LNCAP (cell line): ENCODE results near the gene BAG3.

Experiments used
- TF ChIP-seq, protein P1 (sequence below): fragments of 450-650 bp; IDR thresholded peaks from 2 replicates; pipeline ENCODE4 v1.5.1; 2017; ENCODE audit warnings: mild to moderate bottlenecking

The BAG3 gene

GRCh38 chr10:119614686-119615085 lies 36.5 kb upstream of the BAG3 start:
- TF ChIP-seq, protein P1, sequence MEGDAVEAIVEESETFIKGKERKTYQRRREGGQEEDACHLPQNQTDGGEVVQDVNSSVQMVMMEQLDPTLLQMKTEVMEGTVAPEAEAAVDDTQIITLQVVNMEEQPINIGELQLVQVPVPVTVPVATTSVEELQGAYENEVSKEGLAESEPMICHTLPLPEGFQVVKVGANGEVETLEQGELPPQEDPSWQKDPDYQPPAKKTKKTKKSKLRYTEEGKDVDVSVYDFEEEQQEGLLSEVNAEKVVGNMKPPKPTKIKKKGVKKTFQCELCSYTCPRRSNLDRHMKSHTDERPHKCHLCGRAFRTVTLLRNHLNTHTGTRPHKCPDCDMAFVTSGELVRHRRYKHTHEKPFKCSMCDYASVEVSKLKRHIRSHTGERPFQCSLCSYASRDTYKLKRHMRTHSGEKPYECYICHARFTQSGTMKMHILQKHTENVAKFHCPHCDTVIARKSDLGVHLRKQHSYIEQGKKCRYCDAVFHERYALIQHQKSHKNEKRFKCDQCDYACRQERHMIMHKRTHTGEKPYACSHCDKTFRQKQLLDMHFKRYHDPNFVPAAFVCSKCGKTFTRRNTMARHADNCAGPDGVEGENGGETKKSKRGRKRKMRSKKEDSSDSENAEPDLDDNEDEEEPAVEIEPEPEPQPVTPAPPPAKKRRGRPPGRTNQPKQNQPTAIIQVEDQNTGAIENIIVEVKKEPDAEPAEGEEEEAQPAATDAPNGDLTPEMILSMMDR, result no peak

- TF ChIP-seq, protein P1, result no peak
These were observed 34.2 kb upstream of the BAG3 start for GRCh38 chr10:119616882-119617570.

- TF ChIP-seq, protein P1, result no peak
These were observed 32.0 kb upstream of the BAG3 start for GRCh38 chr10:119619215-119619614.

DNA sequence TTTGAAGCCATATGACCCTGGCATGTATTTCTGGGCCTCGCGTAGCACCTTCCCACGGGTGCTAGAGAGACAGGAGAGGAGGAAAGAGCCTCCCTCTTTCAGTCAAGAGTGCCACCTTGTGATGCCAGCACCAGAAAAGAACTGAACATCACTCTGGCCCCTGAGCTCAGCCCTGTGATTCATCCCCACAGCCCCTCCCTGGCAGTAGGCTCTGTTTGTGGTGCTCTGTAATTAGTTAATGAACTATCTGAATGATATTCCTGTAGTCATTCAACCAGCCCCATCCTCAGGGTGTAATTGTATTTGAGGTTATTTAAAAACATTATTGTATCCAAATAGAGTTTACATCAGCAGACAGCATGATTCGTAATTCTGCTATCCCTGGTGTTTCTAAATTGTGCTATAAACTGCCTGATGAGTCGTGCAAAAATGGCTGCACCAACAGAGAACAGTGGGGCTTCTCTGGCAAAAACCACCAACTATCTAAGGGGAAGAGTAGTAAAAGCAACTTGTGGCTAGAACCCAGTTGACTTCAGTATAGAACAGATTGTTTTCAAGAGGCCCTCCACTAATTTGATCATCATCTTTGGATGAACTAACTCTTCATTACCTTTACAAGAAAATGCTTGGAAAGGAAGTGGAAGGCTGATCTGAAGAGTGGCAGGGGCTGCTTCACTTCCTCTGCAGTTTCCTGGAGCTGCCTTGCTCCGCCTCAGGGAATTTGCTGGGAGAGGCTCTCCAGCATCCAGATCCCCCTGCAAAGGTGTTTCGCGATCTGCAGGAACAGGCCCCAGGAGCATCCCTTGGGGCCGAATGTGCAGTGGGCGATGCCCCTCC lies 30.7 kb upstream of the BAG3 start:
- TF ChIP-seq, protein P1, result no peak

DNA sequence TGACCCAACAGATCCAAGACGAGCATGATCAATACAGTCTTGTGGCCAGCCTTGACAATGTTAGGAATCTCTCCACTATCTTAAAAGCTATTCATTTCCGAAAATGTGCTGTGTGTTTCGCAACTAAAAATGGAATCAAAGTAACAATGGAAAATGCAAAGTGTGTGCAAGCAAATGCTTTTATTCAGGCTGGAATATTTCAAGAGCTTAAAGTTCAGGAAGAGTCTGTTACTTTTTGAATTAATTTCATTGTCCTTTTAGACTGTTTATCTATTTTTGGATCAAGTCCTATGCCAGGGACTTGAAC lies 30.1 kb upstream of the BAG3 start:
- TF ChIP-seq, protein P1, result no peak

- TF ChIP-seq, protein P1, result no peak
These were observed 25.5 kb upstream of the BAG3 start for GRCh38 chr10:119625570-119626280.

DNA sequence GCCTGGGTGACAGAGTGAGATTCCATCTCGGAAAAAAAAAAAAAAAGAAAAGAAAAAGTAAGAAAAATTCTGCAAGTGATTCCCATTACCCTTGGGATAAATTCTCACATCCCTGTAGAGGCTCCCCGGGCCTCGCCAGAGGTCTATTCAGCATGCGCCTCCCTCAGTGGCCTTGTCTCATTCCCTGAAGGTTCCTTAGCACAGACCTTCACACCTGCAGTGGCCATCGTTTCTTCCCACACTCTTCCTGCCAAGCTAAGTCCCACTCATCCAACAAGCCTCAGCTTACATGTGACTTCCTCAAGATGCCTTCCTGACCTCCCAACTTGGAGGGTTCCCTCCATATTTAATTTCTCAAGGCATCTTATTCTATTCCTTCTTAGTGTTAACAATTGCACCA lies 20.9 kb upstream of the BAG3 start:
- TF ChIP-seq, protein P1, result no peak
